HG03442 (cell line): ENCODE data around the gene PDE10A.

Experiments
- ATAC-seq: cut with Tn5 transposase; IDR thresholded peaks from one replicate; pipeline ENCODE4 v1.9.1; 2021; ENCODE audit warnings: mild to moderate bottlenecking, moderate library complexity; ENCODE audit not compliant: unreplicated experiment

PDE10A gene

GRCh38 chr6:165678904-165679303 lies 15.9 kb upstream of the PDE10A start:
- ATAC-seq, result no peak

DNA sequence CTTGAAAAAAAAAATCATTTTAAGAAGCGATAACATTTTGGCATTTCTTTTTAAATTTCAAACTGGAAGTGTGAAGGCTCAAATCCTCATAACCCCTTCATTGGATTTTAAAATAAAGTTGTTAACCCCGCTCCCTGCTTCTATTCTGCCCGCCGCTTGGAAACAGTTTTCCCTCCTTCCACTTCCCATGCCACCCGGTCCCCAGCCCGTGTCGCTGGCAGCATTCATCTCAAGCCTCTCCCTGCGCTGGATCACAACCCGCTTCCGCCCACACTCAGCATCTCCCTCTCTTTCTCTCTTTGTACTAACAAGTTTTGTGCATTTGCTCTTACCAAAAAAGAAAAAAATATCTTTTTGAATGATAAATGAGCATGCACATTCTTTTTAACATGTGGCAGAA lies 15.4 kb upstream of the PDE10A start:
- ATAC-seq, result no peak

- no peak for ATAC-seq
Measured at GRCh38 chr6:165677091-165677490, 14.1 kb upstream of the PDE10A start.

- ATAC-seq, result no peak
Measured at GRCh38 chr6:165676435-165677068, 13.5 kb upstream of the PDE10A start.

GRCh38 chr6:165675120-165675519 lies 12.1 kb upstream of the PDE10A start:
- ATAC-seq, result no peak

- no peak for ATAC-seq
Measured at GRCh38 chr6:165674155-165675029, 11.4 kb upstream of the PDE10A start.

DNA sequence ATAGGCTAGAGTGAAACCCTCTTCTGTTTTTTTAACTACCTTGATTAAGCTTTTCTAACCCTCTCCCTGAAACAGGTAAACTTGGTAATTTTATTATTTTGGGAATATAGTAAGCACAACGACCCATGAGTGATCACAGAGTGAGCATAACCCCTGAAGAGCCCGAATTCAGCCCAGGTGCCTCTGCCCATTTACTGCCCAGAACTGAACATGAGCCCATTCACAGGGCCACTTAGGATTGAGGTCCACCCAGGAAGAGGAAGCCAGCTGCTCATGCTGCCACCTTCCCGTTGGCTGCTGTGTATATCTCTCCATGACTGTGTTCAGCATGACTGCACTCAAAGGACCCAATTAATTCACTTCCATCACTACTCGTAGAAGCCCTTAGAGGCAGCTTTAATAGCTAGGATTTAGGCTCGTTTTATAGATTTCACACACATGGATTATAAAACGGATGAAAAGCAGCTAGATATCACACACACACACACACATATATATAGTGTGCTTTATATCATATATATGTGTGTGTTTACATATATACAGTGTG lies 8.3 kb upstream of the PDE10A start:
- ATAC-seq, result no peak

DNA sequence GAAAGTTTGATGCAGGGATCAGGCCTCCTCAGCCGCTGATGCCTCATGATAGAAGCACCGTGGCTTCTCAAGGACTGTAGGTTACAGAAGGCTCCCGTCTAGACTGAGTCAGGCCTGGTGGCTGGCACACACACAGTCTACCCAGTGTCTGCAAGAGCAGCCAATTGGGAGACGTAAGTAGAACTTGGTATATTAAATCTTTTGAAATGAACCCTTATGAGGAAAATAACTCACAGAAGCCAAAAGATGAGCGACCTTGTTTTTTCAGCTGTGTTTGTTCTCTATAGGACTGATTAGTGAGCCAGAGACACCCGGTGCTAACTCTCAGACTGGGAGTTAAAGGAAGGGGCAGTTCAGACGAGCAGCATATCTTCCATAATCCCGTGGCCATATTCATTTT lies 5.9 kb upstream of the PDE10A start:
- no peak for ATAC-seq

GRCh38 chr6:165665384-165665672 lies 2.3 kb upstream of the PDE10A start:
- ATAC-seq, result no peak

- ATAC-seq, result no peak
Measured at GRCh38 chr6:165664559-165665383, 1.7 kb upstream of the PDE10A start.

- ATAC-seq, result no peak
Measured at GRCh38 chr6:165663736-165664558, 906 bp upstream of the PDE10A start.

GRCh38 chr6:165663377-165663735 lies 315 bp upstream of the PDE10A start:
- no peak for ATAC-seq

DNA sequence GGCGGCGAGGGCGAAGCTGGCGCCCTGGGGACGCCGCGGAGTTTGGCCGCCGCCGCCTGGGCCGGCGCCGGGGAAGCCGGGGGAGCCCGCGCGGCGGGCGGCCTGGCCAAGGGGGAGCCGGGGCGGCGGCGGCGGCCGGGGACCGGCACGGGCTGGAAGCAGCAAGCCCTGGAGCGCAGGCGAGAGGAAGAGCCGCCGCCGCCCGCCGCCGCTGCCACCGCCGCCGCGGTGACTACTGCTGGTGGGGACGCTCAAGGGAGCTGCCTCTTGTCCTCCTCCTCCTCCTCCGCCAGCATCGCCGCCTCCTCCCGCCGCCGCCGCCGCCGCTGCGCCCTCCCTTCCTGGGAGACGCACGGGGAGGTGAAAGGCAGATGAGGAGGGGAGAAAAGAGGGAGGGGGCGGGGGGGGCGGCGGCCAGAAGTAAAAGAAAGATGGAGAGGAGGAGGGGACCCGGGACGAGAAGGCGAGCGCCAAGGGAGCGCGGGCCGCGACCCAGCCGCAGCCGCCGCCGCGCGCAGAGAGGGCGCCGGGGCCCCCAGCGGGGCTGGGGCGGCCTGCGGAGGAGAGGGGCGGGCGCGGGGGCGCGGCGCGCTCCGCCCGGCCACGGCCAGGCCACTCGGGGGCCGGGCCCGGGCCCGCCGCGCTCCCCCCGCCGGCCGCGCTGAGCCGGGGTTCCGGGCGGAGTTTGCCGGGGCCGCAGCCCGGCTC lies 846 bp downstream of the PDE10A start:
- no peak for ATAC-seq

- ATAC-seq, result no peak
Measured at GRCh38 chr6:165661664-165662025, 1.4 kb downstream of the PDE10A start.

- no peak for ATAC-seq
Measured at GRCh38 chr6:165660857-165661663, 2.0 kb downstream of the PDE10A start.

DNA sequence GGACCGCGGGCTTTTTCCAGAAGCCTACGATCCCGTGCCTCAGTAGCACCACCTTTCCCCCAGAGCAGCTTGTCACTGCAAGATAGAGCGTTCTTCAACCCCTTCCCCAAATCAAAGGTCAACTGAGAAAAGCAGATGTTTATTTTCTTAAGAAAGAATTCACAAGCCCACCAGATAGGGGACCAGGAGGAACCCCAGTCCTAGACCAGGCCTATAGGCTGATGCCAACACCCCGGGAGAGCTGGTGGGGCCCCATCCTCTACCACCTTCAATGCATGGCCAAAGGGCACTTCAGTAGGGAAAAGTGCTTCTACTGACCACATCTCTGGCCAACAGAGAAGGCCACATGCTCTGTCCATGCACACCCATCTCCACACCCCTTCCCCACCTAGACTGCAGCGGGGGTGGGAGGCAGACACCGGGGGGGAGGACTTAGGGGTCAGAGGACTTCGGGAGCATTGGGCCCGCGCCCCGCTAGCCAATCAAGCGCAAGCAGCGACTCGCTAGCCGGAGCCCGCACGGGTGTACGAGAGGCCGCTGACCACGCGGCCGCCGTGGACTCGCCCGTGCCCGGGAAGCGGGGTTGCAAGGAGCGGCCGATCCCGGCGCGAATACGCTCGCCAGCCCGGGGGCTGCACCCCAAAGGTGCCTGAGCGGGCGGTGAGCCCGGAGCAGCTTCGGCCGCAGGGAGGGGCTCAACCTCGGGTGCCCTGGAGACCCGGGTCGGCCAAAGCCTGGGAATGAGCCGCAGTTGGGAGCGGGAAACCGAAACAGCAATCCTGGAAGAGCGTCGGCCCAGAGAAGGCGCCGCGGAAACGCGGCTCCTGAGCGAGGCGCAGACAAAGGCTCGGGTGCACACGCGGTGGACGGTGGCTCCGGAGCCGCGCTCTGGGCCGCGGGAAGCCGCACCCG lies 2.8 kb downstream of the PDE10A start:
- ATAC-seq, result no peak

DNA sequence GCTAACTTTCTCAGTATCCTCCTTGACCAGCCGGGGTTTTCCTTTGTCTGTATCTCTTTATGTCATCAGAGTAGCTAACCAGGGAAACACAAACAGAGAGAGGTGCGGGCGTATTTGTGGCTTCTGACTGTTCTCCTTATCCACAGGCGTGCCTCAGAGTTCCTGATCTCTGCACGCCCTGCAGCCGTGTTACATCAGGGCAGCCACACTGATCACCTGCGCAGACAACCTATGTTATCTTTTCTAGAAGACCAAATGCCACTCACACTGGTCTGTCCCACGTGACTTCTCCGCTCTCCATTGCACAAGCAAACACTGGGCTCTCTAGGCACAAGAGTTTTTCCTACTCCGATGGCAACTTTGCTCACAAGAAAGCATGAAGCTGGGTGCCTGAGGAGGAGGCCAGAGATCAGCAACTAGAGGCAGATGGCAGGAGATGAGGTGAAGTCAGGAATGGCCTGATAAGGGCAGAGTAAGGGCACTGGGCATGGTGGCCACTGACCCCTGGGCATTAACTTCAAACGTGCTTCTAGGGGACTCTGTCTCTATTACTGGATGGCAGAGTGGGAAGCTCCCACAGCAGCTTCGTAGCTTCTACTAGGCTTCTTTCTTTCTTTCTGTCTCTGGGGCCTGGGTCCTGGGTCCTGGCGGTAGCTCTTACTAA lies 4.5 kb downstream of the PDE10A start:
- ATAC-seq, result no peak

- no peak for ATAC-seq
Measured at GRCh38 chr6:165657325-165657680, 5.7 kb downstream of the PDE10A start.
